NCI-H1048 (cell line): Measurements from ENCODE around the gene PTPRT.
A peak's percentile ranks its signal among the peaks of the same experiment; 100 is the strongest.

ENCODE experiments used
- DNase-seq: peaks from one replicate; lab custom pipeline; 2025; lab: John Stamatoyannopoulos, UW

Gene PTPRT

DNA sequence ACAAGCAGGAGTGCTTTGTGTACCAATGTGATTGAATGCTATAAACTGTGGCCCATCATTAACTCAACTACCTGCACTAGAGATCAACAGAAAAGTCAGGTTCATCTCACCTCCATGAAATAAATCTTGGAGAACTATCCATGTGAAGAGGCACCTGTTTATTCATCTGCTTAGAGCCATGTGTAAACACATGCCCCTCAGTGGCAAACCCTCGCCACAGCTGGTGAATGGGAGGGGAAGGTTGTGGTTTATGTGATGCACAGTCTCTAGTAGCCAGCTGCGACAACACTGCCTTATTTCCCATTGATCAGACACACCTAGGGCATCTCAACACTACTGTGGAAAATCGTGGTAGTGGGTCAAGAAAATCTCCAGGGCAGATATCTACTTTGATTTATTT lies 640.2 kb downstream of the PTPRT start:
- DNase-seq: no peak

GRCh38 chr20:42544926-42545325 lies 644.8 kb downstream of the PTPRT start:
- no peak for DNase-seq

- no peak for DNase-seq
Observed at GRCh38 chr20:42532831-42533230, 656.9 kb downstream of the PTPRT start.

- no peak for DNase-seq
Observed at GRCh38 chr20:42531508-42531961, 658.2 kb downstream of the PTPRT start.

- DNase-seq: peak; percentile 12
Observed at GRCh38 chr20:42530855-42531448, 658.8 kb downstream of the PTPRT start.

DNA sequence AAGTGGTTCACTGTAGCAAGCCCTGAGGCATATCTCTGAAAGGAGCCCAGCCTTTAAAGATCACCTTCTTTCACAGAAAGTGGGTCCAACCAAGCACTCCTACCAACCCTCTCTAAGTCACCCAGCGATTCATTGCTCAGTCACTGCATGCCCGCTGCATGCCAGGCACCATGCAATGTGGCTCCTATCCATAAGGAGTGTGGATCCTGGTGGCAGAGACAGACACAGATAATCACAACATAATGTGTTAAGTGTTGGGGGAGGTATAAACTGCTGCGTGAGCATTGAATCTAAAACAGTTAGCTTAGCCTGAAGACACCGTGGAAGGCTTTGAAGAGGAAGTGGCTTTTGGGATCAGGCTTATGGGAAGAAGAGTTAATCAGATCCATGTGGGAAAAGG lies 659.5 kb downstream of the PTPRT start:
- no peak for DNase-seq

GRCh38 chr20:42524058-42524457 lies 665.6 kb downstream of the PTPRT start:
- DNase-seq: no peak

DNA sequence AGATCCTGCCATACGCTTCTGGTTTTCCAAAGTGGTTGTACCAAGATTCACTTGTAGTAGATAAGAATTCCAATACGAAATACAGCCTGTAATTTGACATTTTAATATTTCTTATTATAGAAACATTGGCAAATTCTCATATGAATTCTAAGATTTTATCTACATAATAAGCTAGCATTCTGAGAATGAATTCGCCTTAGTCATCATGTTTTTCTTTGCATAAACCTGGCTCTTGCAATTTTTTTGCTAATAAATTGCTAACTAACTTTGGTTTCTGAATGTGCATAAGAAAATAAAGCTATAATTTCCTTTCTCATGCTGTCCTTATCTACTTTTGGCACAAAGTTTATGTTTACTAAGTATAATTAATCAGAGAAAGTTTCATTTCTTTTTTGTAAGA lies 673.0 kb downstream of the PTPRT start:
- no peak for DNase-seq

- DNase-seq: no peak
Observed at GRCh38 chr20:42510686-42511085, 679.0 kb downstream of the PTPRT start.

- no peak for DNase-seq
Observed at GRCh38 chr20:42507874-42508273, 681.8 kb downstream of the PTPRT start.

DNA sequence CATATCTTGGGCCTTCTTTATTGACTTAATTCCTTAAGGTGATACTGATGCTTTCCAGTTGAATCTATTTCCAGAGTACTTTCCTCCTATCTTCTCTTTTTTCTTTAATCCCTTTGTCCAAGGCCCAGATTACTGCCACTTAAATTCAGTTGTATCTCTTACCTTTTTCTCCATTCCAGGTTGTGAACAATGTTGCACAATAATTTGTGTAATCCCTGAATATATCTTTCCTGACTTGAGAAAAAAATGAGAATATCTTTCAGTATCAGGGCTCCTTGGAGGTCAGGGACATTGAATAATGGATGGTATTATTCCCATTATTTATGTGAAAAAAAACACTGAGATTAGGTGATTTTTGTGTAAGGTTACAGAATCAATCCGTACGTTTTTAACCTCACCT lies 683.3 kb downstream of the PTPRT start:
- no peak for DNase-seq

- DNase-seq: no peak
Observed at GRCh38 chr20:42502591-42502990, 687.1 kb downstream of the PTPRT start.

- DNase-seq: no peak
Observed at GRCh38 chr20:42496595-42496994, 693.1 kb downstream of the PTPRT start.

- no peak for DNase-seq
Observed at GRCh38 chr20:42494290-42494689, 695.4 kb downstream of the PTPRT start.

DNA sequence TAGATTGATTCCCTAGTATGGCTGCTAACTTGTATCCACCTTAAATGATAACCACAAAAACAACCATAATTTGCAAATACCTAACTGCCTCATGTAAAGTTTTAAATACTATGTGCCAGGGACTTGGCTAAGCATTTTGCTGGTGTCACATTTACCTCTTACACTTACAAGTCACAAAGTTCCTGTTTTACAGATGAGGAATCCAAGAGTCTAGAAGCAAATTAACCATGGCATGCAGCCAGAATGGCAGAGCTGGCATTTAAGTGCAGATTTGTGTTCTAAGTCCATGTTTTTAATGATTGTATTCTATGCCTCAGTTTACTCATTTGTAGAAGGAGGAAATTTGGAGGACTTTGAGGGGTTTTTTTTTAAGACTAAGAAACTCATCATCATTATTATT lies 696.7 kb downstream of the PTPRT start:
- no peak for DNase-seq

- no peak for DNase-seq
Observed at GRCh38 chr20:42492290-42492689, 697.4 kb downstream of the PTPRT start.

GRCh38 chr20:42485556-42485955 lies 704.1 kb downstream of the PTPRT start:
- DNase-seq: no peak

GRCh38 chr20:42484790-42485375 lies 704.8 kb downstream of the PTPRT start:
- DNase-seq: no peak

GRCh38 chr20:42484335-42484734 lies 705.4 kb downstream of the PTPRT start:
- DNase-seq: no peak

DNA sequence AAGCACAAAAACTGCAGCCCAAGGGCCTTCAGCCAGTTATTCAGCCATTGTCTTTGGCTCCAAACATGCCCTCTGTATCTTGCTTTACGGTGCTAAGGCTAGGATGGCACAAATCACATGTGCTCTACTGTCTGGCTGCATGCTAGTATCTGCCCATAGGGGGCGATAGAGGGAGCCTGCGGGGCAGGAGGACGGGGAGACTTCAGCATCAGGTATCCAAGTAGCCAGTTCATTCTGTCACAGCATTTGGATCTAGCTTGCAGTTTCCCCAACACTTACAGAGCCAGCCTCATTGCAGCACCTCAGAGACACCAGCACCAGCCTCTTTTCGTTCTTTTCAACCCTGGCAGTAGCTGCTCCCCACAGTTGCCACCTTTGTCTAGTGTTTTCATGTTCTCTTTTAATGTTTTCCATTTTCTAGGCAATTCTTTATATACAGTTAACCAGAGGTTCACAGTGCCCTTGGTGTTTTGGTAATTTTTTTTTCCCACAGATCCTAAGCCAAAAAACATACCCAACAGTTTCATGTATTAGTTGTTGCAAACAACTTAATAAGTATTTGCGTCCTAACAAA lies 705.9 kb downstream of the PTPRT start:
- DNase-seq: peak; percentile 18

DNA sequence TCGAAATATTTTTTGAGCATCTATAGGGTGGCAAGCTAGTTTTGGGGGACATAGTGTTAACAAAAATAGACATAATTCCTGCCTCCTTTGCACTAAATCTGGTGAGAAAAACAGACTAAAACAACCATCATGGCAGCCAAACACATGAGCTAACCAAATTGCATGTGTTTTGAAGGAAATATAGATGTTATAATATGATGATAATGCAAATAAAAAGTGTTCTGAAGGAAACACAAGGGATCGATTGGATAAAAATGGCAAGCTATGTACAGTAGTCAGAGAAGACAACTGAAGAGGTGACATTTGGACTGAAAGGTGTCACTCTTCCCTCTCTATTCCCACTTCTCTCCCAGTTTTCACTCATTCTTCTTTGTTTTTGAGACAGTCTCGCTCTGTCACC lies 706.9 kb downstream of the PTPRT start:
- DNase-seq: no peak

- DNase-seq: no peak
Observed at GRCh38 chr20:42475773-42476172, 713.9 kb downstream of the PTPRT start.

DNA sequence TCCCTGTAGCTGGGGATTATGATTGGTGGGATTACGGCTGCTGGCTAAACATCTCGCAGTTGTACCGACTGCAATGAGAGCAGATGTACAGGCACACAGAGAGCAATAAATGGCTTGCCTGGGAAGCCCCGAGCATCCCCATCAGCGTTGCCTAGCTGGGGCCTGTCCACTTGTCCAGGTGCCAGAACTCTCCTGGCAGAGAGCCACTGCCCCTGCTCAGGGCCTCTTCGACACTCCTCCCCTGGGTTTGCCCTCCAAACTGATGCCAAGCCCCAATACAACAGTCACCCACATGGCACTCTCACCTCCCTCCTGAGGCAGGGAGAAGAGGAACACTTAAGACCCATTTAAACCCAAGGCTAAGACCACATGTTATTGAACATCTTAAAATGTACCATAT lies 715.1 kb downstream of the PTPRT start:
- DNase-seq: no peak

- no peak for DNase-seq
Observed at GRCh38 chr20:42472198-42472597, 717.5 kb downstream of the PTPRT start.
